Thoracic aorta (tissue), 2 donors: ENCODE results near the gene SOHLH1. TPM values are rescaled to one million over a fixed set of nuclear protein-coding genes. Genes with fewer than 3 reads are reported as not detected.

Experiments
- ATAC-seq: fragments of 150-250 bp; one replicate; pipeline ENCODE4 v1.8.0; 2017; ENCODE audit warnings: low read depth; ENCODE audit not compliant: insufficient number of reproducible peaks, low FRiP score
- DNase-seq: peaks from one replicate; pipeline ENCODE4 v3.0.0-alpha.2; 2020; ENCODE audit warnings: low spot score
- H3K27ac ChIP-seq, 2 donors: fragments of 200-600 bp; sonication (generic); 1 replicate in 1 of 2; 2 replicates in 1 of 2; pipeline ENCODE4 v1.5.1; 2016; ENCODE audit warnings: mild to moderate bottlenecking in 2 of 2, moderate library complexity in 2 of 2
- H3K27me3 ChIP-seq: fragments of 200-600 bp; sonication (generic); replicated peaks from 2 replicates; pipeline ENCODE4 v1.6.0; 2016; ENCODE audit warnings: mild to moderate bottlenecking; ENCODE audit not compliant: insufficient read depth
- H3K36me3 ChIP-seq: fragments of 200-600 bp; sonication (generic); one replicate; pipeline ENCODE4 v1.5.1; 2016
- H3K4me1 ChIP-seq, 2 donors: fragments of 200-600 bp; sonication (generic); 1 replicate in 1 of 2; 2 replicates in 1 of 2; pipeline versions ENCODE4 v1.5.1 to v1.6.0; 2016; ENCODE audit warnings: low read depth in 2 of 2, mild to moderate bottlenecking in 1 of 2; ENCODE audit not compliant: control insufficient read depth in 1 of 2
- H3K4me3 ChIP-seq: fragments of 200-600 bp; sonication (generic); 2 replicates; pipeline ENCODE4 v1.5.1; 2016; ENCODE audit warnings: mild to moderate bottlenecking
- H3K9me3 ChIP-seq: fragments of 200-600 bp; sonication (generic); 2 replicates; pipeline ENCODE4 v1.5.1; 2016
- CTCF ChIP-seq: fragments of 200-600 bp; sonication (generic); IDR thresholded peaks from one replicate; pipeline ENCODE4 v1.5.1; 2019; ENCODE audit warnings: antibody characterized with exemption
- total RNA-seq, 2 donors: library from RNA; depleted of rRNA; stranded (reverse); fragments of >200 nt; gene quantifications; one replicate each; pipeline versions ENCODE4 v1.1.0 to v1.2.3, GENCODE V29; 2016

The SOHLH1 gene
- total RNA-seq, 2 donors from 2014 or later: not detected

DNA sequence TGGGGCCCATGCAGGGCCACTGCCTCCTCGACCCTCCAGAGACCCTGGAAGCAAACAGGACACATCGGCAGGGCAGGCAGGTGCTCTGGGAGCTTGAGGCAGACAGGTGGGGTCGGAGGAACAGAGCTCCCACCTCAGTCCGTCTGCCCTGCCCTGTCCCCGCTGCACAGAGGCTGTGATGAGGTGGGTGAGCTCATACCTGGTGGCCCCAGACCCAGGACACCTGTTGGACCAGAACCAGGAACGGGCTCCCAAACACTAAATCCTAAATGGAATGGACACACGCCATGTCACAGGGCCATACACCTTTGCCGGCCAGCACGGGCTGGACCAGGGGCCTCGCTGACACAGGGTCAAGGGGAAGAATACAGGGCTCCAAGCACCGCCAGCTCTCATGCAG is 5.5 kb downstream of the SOHLH1 start:
- TF ChIP-seq CTCF: no peak
- Histone ChIP-seq H3K4me1 (no peaks in the 10 kb centered on the region), H3K36me3 (no peaks in the 10 kb centered on the region), H3K4me3 (no peak overlapping the region), H3K9me3 (no peaks in the 10 kb centered on the region), H3K27me3 (no peaks in the 10 kb centered on the region), H3K27ac (no peak overlapping the region)
- DNase-seq: no peak
- no peak for ATAC-seq

GRCh38 chr9:135693265-135693664 is 6.0 kb downstream of the SOHLH1 start:
- no peaks in the 10 kb centered on the region for H3K36me3 ChIP-seq
- H3K4me1 ChIP-seq: no peaks in the 10 kb centered on the region
- no peaks in the 10 kb centered on the region for H3K27me3 ChIP-seq
- no peak for DNase-seq
- no peaks in the 10 kb centered on the region for H3K9me3 ChIP-seq
- TF ChIP-seq CTCF: no peak
- no peak overlapping the region for H3K27ac ChIP-seq
- H3K4me3 ChIP-seq: no peak overlapping the region
- ATAC-seq: no peak

DNA sequence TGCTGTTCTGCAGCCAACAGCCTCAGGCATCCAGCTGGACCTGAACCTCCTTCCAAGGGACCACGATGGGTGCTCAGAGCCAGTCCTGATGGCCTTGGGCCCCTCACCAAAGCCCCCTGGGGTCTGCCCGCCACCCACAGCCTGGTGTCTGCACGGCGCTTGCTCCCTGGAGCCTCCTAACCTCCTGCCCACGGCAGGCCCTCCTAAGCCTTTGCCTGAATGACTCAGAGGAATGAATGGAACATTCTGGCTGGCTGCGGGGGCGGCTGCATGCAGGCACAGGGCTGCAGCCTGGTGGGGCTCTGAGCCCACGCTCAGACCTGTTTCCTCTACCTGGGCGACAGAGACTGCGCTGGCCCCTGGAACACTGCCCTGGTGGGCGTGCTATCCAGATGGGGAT is 6.9 kb downstream of the SOHLH1 start:
- TF ChIP-seq CTCF: no peak
- no peaks in the 10 kb centered on the region for H3K27me3 ChIP-seq

GRCh38 chr9:135690836-135691570 is 8.3 kb downstream of the SOHLH1 start:
- H3K27me3 ChIP-seq: no peaks in the 10 kb centered on the region
- H3K9me3 ChIP-seq: no peaks in the 10 kb centered on the region
- no peak overlapping the region for H3K4me3 ChIP-seq
- no peaks in the 10 kb centered on the region for H3K4me1 ChIP-seq
- no peak for DNase-seq
- TF ChIP-seq CTCF: no peak
- ATAC-seq: no peak
- H3K36me3 ChIP-seq: no peaks in the 10 kb centered on the region
- H3K27ac ChIP-seq: no peak overlapping the region

More for the DNA sequence above, 6.9 kb downstream of the SOHLH1 start:
- Histone ChIP-seq H3K36me3 (no peaks in the 10 kb centered on the region), H3K27ac (no peak overlapping the region), H3K4me3 (no peak overlapping the region), H3K9me3 (no peaks in the 10 kb centered on the region), H3K4me1 (no peaks in the 10 kb centered on the region)
- DNase-seq (no peak), ATAC-seq (no peak)

DNA sequence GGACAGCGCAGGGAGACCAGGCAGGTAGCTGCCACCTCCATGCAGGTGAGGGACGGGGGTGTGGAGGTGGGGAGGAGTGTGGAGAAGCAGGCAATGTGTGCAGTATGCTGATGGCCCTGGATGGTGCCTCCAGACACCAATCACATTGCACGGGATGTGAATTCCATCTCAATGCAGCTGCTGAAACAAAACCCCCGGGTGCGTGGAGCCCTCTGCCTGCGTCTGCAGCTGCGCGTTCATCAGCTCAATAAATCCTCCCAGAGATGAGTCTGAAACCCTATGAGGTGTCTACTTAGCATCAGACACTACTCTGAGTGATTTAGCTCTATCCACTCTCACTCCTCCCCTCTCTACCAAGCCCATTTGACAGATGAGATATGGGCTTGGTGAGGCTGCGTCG is 10.3 kb downstream of the SOHLH1 start:
- H3K4me1 ChIP-seq: no peaks in the 10 kb centered on the region
- H3K27ac ChIP-seq: no peak overlapping the region
- no peaks in the 10 kb centered on the region for H3K9me3 ChIP-seq
- no peak for TF ChIP-seq CTCF
- no peaks in the 10 kb centered on the region for H3K36me3 ChIP-seq
- no peaks in the 10 kb centered on the region for H3K27me3 ChIP-seq
- no peak for DNase-seq
- no peak overlapping the region for H3K4me3 ChIP-seq
- ATAC-seq: no peak
